NCI-H82 treated with DMSO at 0.1 percent for 48 hours (cell line): ENCODE results near the gene HEXA.

Experiments
- DNase-seq: peaks from one replicate; lab custom pipeline; 2025; ENCODE audit not compliant: unreplicated experiment; lab: John Stamatoyannopoulos, UW

The HEXA gene

GRCh38 chr15:72377331-72377730 lies 1.5 kb upstream of the HEXA start:
- DNase-seq: no peak

DNA sequence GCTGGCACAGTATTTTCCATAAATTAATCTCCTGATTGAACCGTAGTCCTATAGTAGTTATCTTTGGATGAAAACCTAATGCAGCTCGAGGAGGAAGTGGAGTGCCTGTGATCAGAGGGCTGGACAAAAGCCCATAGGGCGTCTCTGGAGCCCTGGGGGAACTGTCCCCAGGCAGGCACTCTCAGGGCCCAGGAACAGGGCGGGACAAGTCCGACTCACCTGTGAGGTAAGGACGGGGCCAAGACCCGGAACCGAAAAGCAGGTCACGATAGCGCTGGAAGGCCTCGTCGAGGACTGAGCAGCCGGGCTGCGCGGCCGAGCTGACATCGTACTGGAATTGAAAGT lies 341 bp downstream of the HEXA start:
- DNase-seq: no peak

DNA sequence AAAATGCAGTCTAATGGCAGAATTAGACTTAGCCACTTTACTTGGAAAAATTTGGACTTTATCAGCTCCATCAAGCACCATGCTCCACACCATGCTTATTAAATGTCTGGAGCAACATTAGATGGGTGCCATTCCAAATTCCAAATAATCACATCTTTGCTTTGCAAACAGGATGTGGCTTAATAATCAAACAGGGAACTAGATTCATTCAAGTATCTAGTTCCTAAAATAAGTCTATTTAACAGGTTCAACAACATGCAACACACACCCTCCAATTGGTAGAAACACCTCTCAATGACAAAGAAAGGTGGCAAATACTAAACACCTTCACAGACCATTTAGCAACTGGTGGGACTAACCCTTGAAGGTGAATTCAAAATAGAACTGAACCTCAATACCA lies 3.5 kb downstream of the HEXA start:
- DNase-seq: no peak

- no peak for DNase-seq
These were observed 5.8 kb downstream of the HEXA start for GRCh38 chr15:72369964-72370363.

DNA sequence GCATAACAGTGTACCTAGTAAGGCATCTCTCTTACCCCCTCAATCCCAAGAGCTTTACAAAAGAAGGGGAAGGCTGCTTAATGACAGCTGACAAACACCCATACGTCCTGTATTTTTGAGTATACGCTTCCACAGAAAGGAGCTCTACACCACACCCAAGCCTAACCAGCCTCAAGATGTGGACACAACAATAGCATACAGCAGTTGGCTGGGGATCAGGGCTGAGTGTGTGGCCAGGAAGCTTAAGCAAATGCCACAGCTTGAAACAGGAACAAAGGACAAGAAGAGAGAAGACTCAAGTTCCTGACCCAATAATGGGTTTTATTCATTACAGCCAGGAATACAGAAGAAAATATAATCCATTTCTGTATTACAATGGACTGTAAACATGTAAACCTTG lies 6.9 kb downstream of the HEXA start:
- no peak for DNase-seq

DNA sequence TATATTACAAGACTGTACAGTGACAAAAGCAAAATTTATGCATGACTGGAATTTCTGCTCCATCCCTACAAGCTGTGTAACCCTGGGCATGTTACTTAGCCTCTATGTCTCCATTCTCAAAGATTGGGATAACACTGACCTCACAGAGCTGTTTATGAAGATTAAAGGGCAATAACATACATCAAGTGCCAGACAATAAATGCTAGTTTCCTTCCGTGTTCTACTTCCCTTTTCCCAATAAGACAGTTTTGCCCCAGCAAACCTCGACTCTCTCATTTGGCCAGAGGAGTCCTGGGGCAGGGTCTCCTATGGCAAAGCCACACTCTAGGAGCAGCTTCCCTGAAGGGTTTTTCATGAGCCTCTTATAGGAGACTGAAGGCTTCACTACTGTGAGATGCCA lies 7.5 kb downstream of the HEXA start:
- DNase-seq: no peak

- DNase-seq: no peak
These were observed 10.0 kb downstream of the HEXA start for GRCh38 chr15:72365844-72366243.

DNA sequence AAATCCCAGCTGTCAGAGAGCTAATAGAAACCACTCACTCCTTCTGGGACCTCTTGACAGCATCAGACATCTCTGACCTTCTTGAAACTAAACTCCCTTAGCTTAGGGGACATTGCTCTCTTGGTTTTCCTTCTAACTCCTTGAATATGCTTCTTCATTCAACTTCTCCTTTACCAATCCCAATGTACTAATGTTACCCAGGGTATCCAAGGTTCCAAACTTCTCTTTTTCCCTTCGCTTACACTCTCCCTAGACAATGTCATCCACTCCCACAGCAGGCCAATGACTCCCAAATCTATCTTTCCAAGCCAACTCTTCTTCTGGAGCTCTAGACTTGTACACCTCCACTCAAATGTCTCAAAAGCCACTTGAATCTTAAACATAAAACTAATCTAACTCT lies 14.6 kb downstream of the HEXA start:
- no peak for DNase-seq

- DNase-seq: no peak
These were observed 17.1 kb downstream of the HEXA start for GRCh38 chr15:72358650-72359171.

DNA sequence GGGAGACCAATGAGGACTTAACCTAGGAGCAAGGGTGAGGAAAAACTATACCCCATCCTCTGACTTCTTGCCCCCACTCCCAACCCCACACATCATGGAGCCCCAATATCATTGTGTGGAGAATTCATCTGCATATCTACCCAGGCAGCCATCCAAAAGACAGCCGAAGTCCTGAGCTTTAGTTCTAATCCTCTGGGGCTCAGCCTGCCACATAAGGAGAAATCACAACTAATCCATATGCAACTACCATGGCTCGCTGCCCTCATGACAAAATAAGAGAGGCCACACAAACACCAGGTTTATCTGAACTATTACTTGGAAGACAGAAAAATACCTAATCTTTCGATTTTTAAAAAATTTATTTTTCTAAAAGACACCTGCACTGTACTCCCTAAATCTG lies 17.7 kb downstream of the HEXA start:
- no peak for DNase-seq

GRCh38 chr15:72354496-72354895 lies 21.3 kb downstream of the HEXA start:
- no peak for DNase-seq

DNA sequence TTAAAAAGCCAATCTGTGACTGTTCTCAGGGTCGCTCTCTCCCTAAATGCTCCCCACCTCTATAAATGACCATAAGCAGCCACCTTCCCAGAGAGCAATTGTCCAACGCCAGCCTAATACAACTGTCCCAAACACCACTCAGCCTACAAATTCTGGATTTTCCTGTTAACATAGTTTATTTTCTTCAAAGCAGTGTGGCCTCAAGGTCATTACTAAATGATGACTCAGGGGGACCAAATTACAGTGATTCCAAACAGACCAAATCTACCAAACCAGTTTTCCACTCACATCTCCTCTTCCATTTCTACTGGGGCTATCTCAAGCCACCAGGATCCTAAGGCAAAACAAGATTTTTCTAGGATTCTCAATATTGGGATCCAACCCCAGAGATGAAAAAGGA lies 22.5 kb downstream of the HEXA start:
- DNase-seq: no peak

DNA sequence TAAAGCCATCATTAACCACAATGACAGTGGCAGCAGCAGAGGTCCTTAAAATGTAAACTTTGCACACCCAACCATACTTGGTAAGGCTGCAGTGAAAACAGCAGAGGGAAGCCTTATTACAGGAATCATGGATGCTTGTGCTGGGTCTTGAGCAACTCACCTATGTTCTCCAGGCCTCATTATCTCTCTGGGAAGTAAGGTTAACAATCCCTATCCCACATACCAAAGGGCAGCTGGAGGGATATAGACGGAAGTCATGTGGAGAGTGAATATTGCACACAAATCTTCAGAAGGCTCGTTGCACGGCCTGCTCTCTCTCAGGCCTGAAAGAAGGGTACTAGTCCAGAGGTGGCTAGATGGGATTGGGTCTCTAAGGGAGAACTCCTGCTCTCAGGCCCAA lies 30.0 kb downstream of the HEXA start:
- no peak for DNase-seq

DNA sequence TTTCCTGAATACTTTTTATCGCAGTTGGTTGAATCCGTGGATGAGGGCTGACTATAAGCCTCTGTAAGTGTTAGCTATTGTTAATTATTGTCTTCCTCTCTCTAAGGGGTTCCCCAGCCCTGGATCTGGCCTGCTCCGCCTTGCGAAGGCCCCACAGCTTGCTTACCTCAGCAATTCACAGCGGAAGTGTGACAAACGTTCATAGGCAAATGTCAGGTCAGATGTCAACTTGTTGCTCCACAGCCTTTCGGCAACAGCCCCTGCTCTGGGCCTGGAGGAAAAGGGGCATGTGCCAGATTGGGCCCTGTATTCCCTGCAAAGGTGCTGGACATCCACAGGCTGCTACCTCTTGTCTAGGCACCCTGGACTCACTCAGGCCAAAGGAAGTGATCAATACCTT lies 30.5 kb downstream of the HEXA start:
- no peak for DNase-seq

- no peak for DNase-seq
These were observed 31.2 kb downstream of the HEXA start for GRCh38 chr15:72344602-72345001.

DNA sequence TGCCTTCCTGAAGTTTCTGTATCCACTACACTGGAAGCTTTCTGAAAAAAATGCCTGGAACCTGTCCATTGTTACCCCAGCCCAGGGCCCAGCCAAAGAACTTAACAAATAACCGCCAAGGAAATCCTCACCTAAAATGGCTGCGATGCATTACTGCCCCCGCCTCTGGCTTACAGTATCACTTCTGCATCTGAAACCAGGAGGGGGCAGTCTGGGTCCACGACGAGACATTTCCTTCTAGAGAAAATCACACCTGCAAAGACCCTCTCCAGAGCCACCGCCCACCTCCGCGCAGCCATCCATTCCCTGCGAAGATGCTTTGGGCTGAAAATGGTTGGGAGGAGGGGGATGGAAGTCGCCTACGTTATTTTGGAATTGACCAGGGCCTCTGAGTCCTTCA lies 33.4 kb downstream of the HEXA start:
- DNase-seq: no peak

DNA sequence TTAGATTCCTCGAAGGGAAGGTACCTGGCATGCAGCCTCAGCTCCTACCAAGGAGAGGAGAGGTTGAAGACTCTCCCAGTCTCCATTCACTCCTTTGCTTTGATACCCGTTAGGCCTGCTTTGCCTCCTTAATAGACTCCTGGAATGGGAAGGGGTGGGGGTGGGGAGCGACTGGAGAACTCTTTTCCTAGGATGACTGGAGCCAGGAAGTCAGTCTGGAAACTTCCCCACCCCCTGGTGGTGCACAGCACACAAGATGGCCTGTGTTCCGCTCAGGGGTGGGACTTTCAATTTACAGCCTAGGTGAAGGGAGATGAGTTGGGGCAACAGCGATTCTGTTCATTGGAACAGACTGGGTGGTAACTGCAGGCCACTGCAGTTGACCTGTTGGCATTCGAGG lies 34.5 kb downstream of the HEXA start:
- DNase-seq: peak; percentile 50

DNA sequence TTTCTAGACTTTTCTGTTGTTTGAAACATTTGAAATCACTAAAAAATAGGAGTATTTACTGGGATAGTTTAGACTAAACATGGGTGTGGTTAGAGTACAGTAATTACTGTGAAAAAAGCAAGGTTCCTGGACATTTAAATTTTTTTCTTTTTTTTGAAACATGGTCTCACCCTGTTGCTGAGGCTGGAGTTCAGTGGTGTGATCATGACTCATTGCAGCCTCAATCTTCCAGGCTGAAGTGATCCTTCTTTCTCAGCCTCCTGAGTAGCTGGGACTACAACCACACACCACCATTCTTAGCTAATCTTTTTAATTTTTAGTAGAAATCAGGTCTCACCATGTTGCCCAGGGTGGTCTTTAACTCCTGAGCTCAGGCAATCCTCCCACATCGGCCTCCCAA lies 35.4 kb downstream of the HEXA start:
- DNase-seq: no peak

DNA sequence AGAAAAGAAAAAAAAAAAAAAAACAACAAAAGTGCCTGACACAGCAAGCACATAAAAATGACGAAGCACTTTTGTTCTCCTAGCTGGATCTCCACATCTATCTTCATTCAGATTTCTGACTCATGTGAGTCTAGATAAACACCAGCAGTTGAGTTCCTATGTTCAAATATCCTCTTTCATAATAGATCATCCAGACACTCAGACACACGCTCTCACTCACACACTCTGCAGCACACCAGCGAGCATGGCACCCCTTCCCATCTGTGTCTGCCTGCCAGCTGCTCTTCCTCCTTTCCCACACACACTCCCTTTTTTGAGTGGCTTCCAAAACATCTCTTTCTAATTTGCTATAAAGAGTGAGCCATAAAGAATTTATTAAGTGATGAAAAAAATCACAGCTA lies 36.0 kb downstream of the HEXA start:
- DNase-seq: no peak

- DNase-seq: no peak
These were observed 37.0 kb downstream of the HEXA start for GRCh38 chr15:72338617-72339321.

- DNase-seq: no peak
These were observed 37.7 kb downstream of the HEXA start for GRCh38 chr15:72338148-72338547.

DNA sequence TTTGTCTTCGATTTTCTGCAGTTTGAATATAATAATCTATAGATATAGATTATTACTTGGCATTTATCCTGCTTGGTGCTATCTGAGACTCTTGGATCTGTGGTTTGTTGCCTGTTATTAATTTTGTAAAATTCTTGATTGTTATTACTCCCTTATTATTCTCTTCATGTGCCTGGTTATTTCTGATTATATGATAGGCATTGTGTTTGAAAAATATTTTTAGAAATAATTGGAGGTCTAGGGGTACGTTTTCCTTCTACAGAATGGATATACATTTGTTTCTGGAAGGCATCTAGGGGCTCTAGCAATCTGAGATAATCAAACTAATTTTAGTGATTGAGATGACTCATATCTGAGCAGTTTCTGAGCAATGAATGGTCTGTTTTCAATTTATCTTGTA lies 41.0 kb downstream of the HEXA start:
- DNase-seq: no peak

DNA sequence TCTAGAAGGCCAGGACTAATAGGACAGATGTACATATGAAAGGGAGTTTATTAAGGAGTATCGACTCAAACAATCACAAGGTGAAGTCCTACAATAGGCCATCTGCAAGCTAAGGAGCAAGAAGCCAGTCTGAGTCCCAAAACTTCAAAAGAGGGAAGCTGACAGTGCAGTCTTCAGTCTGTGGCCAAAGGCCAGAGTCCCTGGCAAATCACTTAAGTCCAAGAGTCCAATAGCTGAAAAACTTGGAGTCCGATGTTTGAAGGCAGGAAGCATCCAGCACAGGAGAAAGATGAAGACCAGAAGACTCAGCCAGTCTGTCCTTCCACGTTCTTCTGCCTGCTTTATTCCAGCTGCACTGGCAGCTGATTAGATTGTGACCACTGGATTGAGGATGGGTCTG lies 44.8 kb downstream of the HEXA start:
- DNase-seq: no peak
